GM23338 (cell line): ENCODE results near the gene HAUS5. TPM values are rescaled to one million over a fixed set of nuclear protein-coding genes. Genes with fewer than 3 reads are reported as not detected.

Source experiments
- ATAC-seq: fragments of 200-7000 bp; cut with Tn5 transposase; 3 replicates; pipeline ENCODE4 v1.9.1; 2020
- DNase-seq: peaks from one replicate; pipeline ENCODE4 v3.0.0-alpha.2; 2015; ENCODE audit warnings: low spot score
- H2AFZ ChIP-seq: fragments of 200-600 bp; sonication (generic); 2 replicates; pipeline ENCODE4 v1.8.0; 2016; ENCODE audit warnings: antibody characterized with exemption, mild to moderate bottlenecking, moderate library complexity
- H3F3A ChIP-seq: fragments of 200-600 bp; sonication (generic); replicated peaks from 2 replicates; pipeline ENCODE4 v1.8.0; 2017; ENCODE audit warnings: antibody characterized with exemption, mixed run types, low read depth
- H3K27ac ChIP-seq: fragments of 200-600 bp; sonication (generic); 2 replicates; pipeline ENCODE4 v1.6.1; 2016; ENCODE audit warnings: low read depth
- H3K27me3 ChIP-seq: fragments of 200-600 bp; sonication (generic); 2 replicates; pipeline ENCODE4 v1.8.0; 2016; ENCODE audit warnings: mild to moderate bottlenecking, mixed run types, moderate library complexity; ENCODE audit not compliant: insufficient read depth
- H3K36me3 ChIP-seq: fragments of 200-600 bp; sonication (generic); 2 replicates; pipeline ENCODE4 v1.8.0; 2016; ENCODE audit warnings: mild to moderate bottlenecking; ENCODE audit not compliant: insufficient read depth
- H3K4me1 ChIP-seq: fragments of 200-600 bp; sonication (generic); 2 replicates; pipeline ENCODE4 v1.8.0; 2016; ENCODE audit warnings: mild to moderate bottlenecking, moderate library complexity; ENCODE audit not compliant: insufficient read depth
- H3K4me2 ChIP-seq: fragments of 200-600 bp; sonication (generic); 2 replicates; pipeline ENCODE4 v1.7.1; 2017; ENCODE audit warnings: mixed run types
- H3K4me3 ChIP-seq: fragments of 200-600 bp; sonication (generic); 2 replicates; pipeline ENCODE4 v1.6.1; 2016; ENCODE audit warnings: mixed run types
- H3K79me2 ChIP-seq: fragments of 200-600 bp; sonication (generic); replicated peaks from 2 replicates; pipeline ENCODE4 v1.8.0; 2017; ENCODE audit warnings: mild to moderate bottlenecking; ENCODE audit not compliant: insufficient read depth
- H3K9me2 ChIP-seq: fragments of 200-600 bp; sonication (generic); 2 replicates; pipeline ENCODE4 v1.8.0; 2017; ENCODE audit not compliant: insufficient read depth
- H4K20me1 ChIP-seq: fragments of 200-600 bp; sonication (generic); replicated peaks from 2 replicates; pipeline ENCODE4 v1.8.0; 2017; ENCODE audit warnings: mild to moderate bottlenecking; ENCODE audit not compliant: insufficient read depth
- H3K27ac Mint-ChIP-seq: 2 replicates; pipeline ENCODE4 v1.8.0; 2020; ENCODE audit warnings: inconsistent platforms, mild to moderate bottlenecking, moderate library complexity, mixed read lengths
- H3K27me3 Mint-ChIP-seq: 3 replicates; pipeline ENCODE4 v1.8.0; 2022; ENCODE audit warnings: low read depth, mild to moderate bottlenecking, moderate library complexity, mixed read lengths, inconsistent platforms; ENCODE audit not compliant: insufficient read depth, poor library complexity
- H3K36me3 Mint-ChIP-seq: 3 replicates; pipeline ENCODE4 v1.8.0; 2021; ENCODE audit warnings: low read depth, mild to moderate bottlenecking, inconsistent platforms, moderate library complexity, mixed read lengths
- H3K4me1 Mint-ChIP-seq: 3 replicates; pipeline ENCODE4 v1.8.0; 2020; ENCODE audit warnings: mild to moderate bottlenecking, inconsistent platforms, mixed read lengths
- H3K4me3 Mint-ChIP-seq: 3 replicates; pipeline ENCODE4 v1.8.0; 2021; ENCODE audit warnings: moderate library complexity, mild to moderate bottlenecking, inconsistent platforms, mixed read lengths
- H3K9me3 Mint-ChIP-seq: 3 replicates; pipeline ENCODE4 v1.8.0; 2020; ENCODE audit warnings: moderate library complexity, mild to moderate bottlenecking, inconsistent platforms, mixed read lengths
- CTCF ChIP-seq, 2 experiments: fragments of 200-600 bp in 1 of 2; sonication (generic) in 1 of 2; conservative IDR thresholded peaks; 2 replicates each; pipeline versions ENCODE4 v1.5.1 to v1.6.1; 2016 to 2017; ENCODE audit warnings: antibody characterized with exemption in 2 of 2, low read depth in 2 of 2, mild to moderate bottlenecking in 2 of 2, moderate library complexity in 1 of 2
- EZH2 ChIP-seq: fragments of 200-600 bp; sonication (generic); IDR thresholded peaks from one replicate; pipeline ENCODE4 v1.8.0; 2017; ENCODE audit warnings: antibody characterized with exemption, mild to moderate bottlenecking, low read depth; ENCODE audit not compliant: unreplicated experiment
- JUNB ChIP-seq: IDR thresholded peaks from one replicate; pipeline ENCODE4 v1.6.1; 2016; ENCODE audit warnings: antibody characterized with exemption; ENCODE audit not compliant: unreplicated experiment
- NANOG ChIP-seq: IDR thresholded peaks from 2 replicates; pipeline ENCODE4 v1.6.1; 2016; ENCODE audit warnings: antibody characterized with exemption, borderline replicate concordance
- POLR2AphosphoS5 ChIP-seq: IDR thresholded peaks from 2 replicates; pipeline ENCODE4 v1.6.1; 2016; ENCODE audit warnings: antibody characterized with exemption, low read depth
- STAT1 ChIP-seq: IDR thresholded peaks from one replicate; pipeline ENCODE4 v1.6.1; 2016; ENCODE audit warnings: antibody characterized with exemption; ENCODE audit not compliant: unreplicated experiment
- ZNF462 ChIP-seq: fragments of 250-450 bp; sonication (Bioruptor Pico); IDR thresholded peaks from 2 replicates; pipeline ENCODE4 v1.5.0; 2020; ENCODE audit warnings: mild to moderate bottlenecking, moderate library complexity
- polyA plus RNA-seq: library from polyadenylated mRNA; unstranded; fragments of >200 nt; fragmentation: Nextera tagmentation; extraction: Ambion mirVana; gene quantifications from 2 replicates; pipeline ENCODE4 v1.2.1, GENCODE V29; 2016
- total RNA-seq: library from RNA; depleted of rRNA; stranded (reverse); fragments of >200 nt; shearing (Covaris generic); gene quantifications from 2 replicates; pipeline ENCODE4 v1.2.3, GENCODE V29; 2014

HAUS5 gene
- total and polyA plus RNA-seq, 2 experiments from 2014 or later, result 21.9 to 23.2 TPM

DNA sequence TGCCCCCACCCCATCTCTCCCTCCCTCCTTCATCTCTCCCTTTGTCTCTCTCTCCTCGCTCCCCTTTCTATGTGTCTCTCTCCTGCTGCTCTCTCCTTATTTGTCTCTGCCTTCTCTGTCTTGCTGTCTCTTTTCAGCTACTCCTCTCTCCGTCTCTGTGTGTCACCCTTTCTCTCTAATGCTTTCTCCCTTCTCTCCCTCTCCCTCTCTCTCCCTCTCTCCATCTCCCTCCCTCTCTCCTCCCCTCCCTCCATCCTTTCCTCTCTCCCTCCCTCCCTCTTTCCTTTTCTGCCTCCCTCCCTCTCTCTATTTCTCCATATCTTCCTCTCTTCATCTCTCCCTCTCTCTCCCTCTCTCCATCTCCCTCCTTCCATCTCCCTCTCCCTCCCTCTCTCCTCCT lies 49.8 kb upstream of the HAUS5 start:
- peaks cover 19% of the 10 kb centered on the region for H3K27me3 Mint-ChIP-seq

More for the DNA sequence above, 49.8 kb upstream of the HAUS5 start:
- Histone ChIP-seq H2AFZ (no peak overlapping the region), H3K4me2 (no peak overlapping the region), H3F3A (no peaks in the 10 kb centered on the region), H4K20me1 (no peaks in the 10 kb centered on the region), H3K27ac (no peak overlapping the region), H3K36me3 (no peaks in the 10 kb centered on the region), H3K79me2 (no peaks in the 10 kb centered on the region), H3K27me3 (peaks cover 10% of the 10 kb centered on the region), H3K4me1 (peaks cover 4% of the 10 kb centered on the region; the same call in 1 of the 2 replicates), H3K9me2 (no peaks in the 10 kb centered on the region), H3K4me3 (no peak overlapping the region)
- Mint-ChIP-seq H3K27ac (no peak overlapping the region), H3K9me3 (no peaks in the 10 kb centered on the region; the same call in 2 of the 3 replicates), H3K4me3 (peak overlapping the region; percentile 9; the same call in 1 of the 3 replicates), H3K36me3 (no peaks in the 10 kb centered on the region; the same call in 2 of the 3 replicates), H3K4me1 (peaks cover 4% of the 10 kb centered on the region; the same call in 2 of the 3 replicates)
- TF ChIP-seq EZH2 (no peak), POLR2AphosphoS5 (no peak), ZNF462 (CRISPR knock-in tag) (no peak), CTCF (conservative IDR thresholded peaks at IDR 0.05; ENCODE audit: low read depth in 2 of 2) (no peak), NANOG (no peak), STAT1 (no peak), JUNB (no peak)
- peak; percentile 23 for DNase-seq
- ATAC-seq, result no peak
